Activated T-cell treated with anti-CD3 and anti-CD28 coated beads for 24 hours (primary cell): ENCODE data around the gene HNRNPA2B1.
"Not testable (repeated sequence)": the region's sequence is repeated elsewhere in the genome, so short reads cannot be mapped to it uniquely, and the experiment has no call there.

Source experiments
- DNase-seq: peaks from one replicate; pipeline ENCODE4 v3.0.0-alpha.2; 2020; ENCODE audit warnings: low read depth

HNRNPA2B1 gene

DNA sequence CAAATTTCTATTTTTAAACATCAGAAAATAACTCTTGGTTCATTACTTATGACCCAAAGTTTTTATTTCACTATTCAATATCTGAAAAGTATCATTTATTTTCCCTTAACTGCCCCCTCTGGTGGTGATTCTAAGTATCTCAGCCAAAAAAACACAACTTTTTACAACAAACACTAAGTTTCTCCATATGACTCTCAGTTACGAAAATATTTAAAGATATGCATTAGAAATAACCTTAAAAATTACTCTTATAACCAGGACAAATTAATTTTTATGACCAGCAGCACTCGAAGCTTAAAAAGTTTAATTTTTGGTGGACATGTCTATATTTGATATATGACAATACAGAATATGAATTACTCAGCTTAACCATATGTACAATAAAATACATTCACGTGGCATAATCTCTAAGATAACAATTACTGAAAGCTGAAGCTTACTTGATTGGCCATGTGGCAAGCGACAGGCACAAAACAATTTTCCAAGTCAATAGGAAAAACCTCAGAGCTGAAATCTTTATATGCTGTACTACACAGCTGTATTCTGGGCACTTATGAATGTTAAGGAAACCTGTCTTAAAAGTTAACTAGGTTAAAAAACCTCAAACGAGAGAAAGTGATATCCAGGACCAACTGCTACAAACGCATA is 2.3 kb downstream of the HNRNPA2B1 start:
- DNase-seq = no peak

GRCh38 chr7:26197153-26198115 is 3.1 kb downstream of the HNRNPA2B1 start:
- DNase-seq = no peak

GRCh38 chr7:26195867-26196657 is 4.5 kb downstream of the HNRNPA2B1 start:
- DNase-seq = no peak

DNA sequence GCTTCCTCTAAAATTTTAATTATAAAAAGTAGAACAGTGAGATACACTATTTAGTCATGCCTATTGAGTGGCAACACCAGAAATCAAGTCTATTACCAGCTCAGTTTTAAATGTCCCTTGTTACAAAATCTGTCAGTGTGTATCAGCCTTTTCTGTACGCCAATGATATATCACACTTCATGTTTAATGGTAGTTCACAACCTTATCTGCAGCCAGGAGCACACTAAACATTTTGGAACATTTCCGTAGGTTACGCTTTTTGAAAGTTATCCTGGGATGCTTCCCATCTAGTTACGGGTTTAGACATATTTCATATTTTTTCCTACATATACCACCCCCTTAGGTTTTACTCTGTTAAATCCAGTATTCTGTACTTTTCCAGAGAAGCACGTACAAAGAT is 5.4 kb downstream of the HNRNPA2B1 start:
- no peak for DNase-seq

- not testable (repeated sequence) for DNase-seq
Measured at GRCh38 chr7:26194764-26195163, 5.8 kb downstream of the HNRNPA2B1 start.

DNA sequence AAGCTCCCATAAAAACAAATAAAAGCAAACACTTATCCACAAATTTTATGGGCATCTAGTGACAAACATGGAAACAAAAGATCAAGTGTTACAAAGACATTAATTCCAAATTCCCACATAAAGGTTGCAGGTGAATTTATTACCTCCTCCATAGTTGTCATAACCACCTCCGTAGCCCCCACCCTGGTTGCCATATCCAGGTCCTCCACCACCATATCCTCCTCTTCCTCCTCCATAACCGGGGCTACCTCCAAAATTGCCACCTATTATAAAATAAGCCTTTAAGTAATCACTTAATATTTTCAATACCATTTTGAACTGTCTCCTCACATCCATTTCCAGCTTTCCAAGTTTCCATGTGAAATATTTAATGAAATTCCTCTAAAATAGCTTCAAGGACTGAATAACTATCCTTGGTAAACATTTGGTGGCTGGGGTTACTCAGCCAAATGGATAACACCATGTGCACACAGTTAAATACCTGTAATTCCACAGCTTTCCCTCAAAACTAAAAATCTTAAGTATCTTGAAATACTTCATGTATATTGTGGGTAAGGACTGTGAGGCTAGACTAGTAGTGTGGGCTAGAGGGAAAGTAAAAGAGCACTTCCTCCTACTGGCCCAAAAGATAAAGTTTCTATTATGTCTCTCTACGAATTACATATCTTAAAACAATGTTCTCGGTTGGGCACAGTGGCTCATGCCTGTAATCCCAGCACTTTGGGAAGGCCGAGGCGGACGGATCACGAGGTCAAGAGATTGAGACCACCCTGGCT is 6.9 kb downstream of the HNRNPA2B1 start:
- DNase-seq = no peak

GRCh38 chr7:26192485-26193087 is 8.0 kb downstream of the HNRNPA2B1 start:
- no peak for DNase-seq

DNA sequence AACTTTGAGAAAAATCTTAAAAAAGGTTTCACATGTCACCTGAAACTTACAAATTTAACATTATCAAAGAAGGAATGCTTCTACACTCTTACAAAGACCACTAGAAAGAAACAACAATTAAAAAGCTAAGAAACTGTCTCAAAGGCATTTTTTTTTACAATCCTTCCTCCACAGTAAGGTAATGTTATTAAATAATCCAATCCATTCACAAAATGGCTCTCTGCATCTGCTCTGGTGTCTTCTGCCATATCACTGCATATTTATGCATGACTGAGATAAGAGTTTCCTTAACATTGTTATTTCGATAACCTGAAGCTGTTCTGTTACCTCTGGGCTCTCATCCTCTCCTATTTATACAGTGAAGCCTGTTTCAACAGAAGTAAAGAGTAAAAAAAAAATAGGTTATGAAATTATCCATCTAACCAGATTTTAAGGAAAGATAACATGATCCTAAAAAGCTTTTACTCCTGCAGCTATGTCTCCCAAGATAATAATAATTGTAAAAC is 8.5 kb downstream of the HNRNPA2B1 start:
- no peak for DNase-seq

- DNase-seq = no peak
Measured at GRCh38 chr7:26191233-26191973, 9.1 kb downstream of the HNRNPA2B1 start.

GRCh38 chr7:26190417-26190869 is 10.1 kb downstream of the HNRNPA2B1 start:
- no peak for DNase-seq

GRCh38 chr7:26189697-26190096 is 10.8 kb downstream of the HNRNPA2B1 start:
- no peak for DNase-seq

- DNase-seq = no peak
Measured at GRCh38 chr7:26188957-26189541, 11.5 kb downstream of the HNRNPA2B1 start.

DNA sequence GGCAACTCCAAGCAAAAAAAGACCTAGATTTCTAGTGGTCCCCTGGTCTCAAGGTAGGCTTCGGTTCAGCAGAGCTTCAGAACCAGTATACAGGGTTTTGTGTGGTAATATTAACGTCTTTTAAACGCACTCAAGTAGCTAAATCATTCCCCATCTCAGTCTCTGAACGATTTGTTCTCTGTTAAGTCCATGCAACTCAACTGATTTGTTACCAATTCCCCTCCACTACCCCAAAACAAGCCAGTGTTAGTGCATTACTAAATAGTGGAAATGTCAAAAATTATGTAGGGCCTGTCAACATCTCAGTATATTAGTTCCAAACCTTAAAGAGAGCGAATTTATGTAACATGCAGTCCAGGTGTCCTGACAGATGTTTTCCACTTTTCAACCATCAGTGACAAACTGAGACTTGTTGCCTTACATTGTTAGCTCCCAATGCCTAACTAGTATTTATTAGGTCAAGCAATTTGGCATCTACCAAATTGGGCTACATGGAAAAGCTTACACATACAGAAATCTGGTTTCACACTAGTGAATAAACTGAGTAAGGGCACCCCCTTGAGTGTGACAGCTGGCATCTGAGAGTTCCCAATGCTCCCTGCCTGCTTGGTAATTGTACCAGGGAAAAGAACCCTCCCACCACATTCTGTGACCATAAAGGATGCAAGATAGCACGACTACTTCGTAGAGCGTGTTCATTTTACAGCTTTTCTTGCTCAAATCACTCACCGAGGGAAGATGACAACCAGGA is 12.2 kb downstream of the HNRNPA2B1 start:
- DNase-seq = no peak

- DNase-seq = no peak
Measured at GRCh38 chr7:26187380-26188205, 13.0 kb downstream of the HNRNPA2B1 start.

GRCh38 chr7:26186364-26187311 is 13.9 kb downstream of the HNRNPA2B1 start:
- DNase-seq = no peak

GRCh38 chr7:26185844-26186180 is 14.7 kb downstream of the HNRNPA2B1 start:
- DNase-seq = no peak
